Kidney epithelial cell (primary cell): ENCODE data around the gene THOC1. TPM values are rescaled to one million over a fixed set of nuclear protein-coding genes. Genes with fewer than 3 reads are reported as not detected.

Source experiments
- DNase-seq: peaks from one replicate; pipeline ENCODE4 v3.0.0-alpha.2; 2010; ENCODE audit warnings: low read depth
- H3K27me3 ChIP-seq: 2 replicates; pipeline ENCODE4 v1.6.0; 2011; ENCODE audit warnings: low read length; ENCODE audit not compliant: control insufficient read depth, insufficient read depth
- H3K36me3 ChIP-seq: 2 replicates; pipeline ENCODE4 v1.5.1; 2011; ENCODE audit warnings: low read length; ENCODE audit not compliant: control insufficient read depth, insufficient read depth
- H3K4me3 ChIP-seq: 2 replicates; pipeline ENCODE4 v1.5.1; 2011; ENCODE audit warnings: low read depth, mild to moderate bottlenecking, control low read depth, low read length
- CTCF ChIP-seq: IDR thresholded peaks from 2 replicates; pipeline ENCODE4 v1.5.1; 2011; ENCODE audit warnings: mild to moderate bottlenecking, moderate library complexity, low read length, control low read depth, inconsistent platforms; ENCODE audit not compliant: insufficient read depth, poor library complexity, severe bottlenecking
- total RNA-seq: library from RNA; depleted of rRNA; stranded (reverse); fragments of >200 nt; gene quantifications from 2 replicates; pipeline ENCODE4 v1.2.3, GENCODE V29; 2015

Gene THOC1
- total RNA-seq, 1 donor from 2014 or later = 28.7 TPM

- no peak overlapping the region for H3K4me3 ChIP-seq
- DNase-seq = no peak
- H3K27me3 ChIP-seq = no peaks in the 10 kb centered on the region
- TF ChIP-seq CTCF = no peak
- no peaks in the 10 kb centered on the region for H3K36me3 ChIP-seq
Observed at GRCh38 chr18:253121-253520, 14.7 kb downstream of the THOC1 start.

- no peak for TF ChIP-seq CTCF
- DNase-seq = no peak
- Histone ChIP-seq H3K4me3 (no peak overlapping the region), H3K27me3 (no peaks in the 10 kb centered on the region), H3K36me3 (no peaks in the 10 kb centered on the region)
Observed at GRCh38 chr18:251572-251971, 16.3 kb downstream of the THOC1 start.

GRCh38 chr18:250685-251084 lies 17.2 kb downstream of the THOC1 start:
- H3K36me3 ChIP-seq = no peaks in the 10 kb centered on the region
- no peak for TF ChIP-seq CTCF
- no peaks in the 10 kb centered on the region for H3K27me3 ChIP-seq
- DNase-seq = no peak
- no peak overlapping the region for H3K4me3 ChIP-seq

- no peaks in the 10 kb centered on the region for H3K27me3 ChIP-seq
- DNase-seq = no peak
- no peaks in the 10 kb centered on the region for H3K36me3 ChIP-seq
- H3K4me3 ChIP-seq = no peak overlapping the region
- TF ChIP-seq CTCF = no peak
Observed at GRCh38 chr18:248053-248452, 19.8 kb downstream of the THOC1 start.

- DNase-seq = no peak
- H3K27me3 ChIP-seq = no peaks in the 10 kb centered on the region
- no peak overlapping the region for H3K4me3 ChIP-seq
- no peak for TF ChIP-seq CTCF
- H3K36me3 ChIP-seq = no peaks in the 10 kb centered on the region
Observed at GRCh38 chr18:245282-245847, 22.5 kb downstream of the THOC1 start.

GRCh38 chr18:240175-240574 lies 27.7 kb downstream of the THOC1 start:
- DNase-seq = no peak
- TF ChIP-seq CTCF = no peak

More at GRCh38 chr18:240175-240574, 27.7 kb downstream of the THOC1 start:
- H3K4me3 ChIP-seq = no peak overlapping the region
- no peaks in the 10 kb centered on the region for H3K27me3 ChIP-seq
- H3K36me3 ChIP-seq = no peaks in the 10 kb centered on the region
